Urinary bladder (tissue), 4 donors: Measurements from ENCODE around the gene TTC7B. TPM values are rescaled to one million over a fixed set of nuclear protein-coding genes. Genes with fewer than 3 reads are reported as not detected.

Experiments used
- DNase-seq: peaks from one replicate; pipeline ENCODE4 v3.0.0-alpha.2; 2015; ENCODE audit errors: extremely low spot score
- H3K27ac ChIP-seq: one replicate; pipeline ENCODE4 v1.5.1; 2013; ENCODE audit warnings: low read depth, mild to moderate bottlenecking, moderate library complexity
- H3K36me3 ChIP-seq: one replicate; pipeline ENCODE4 v1.6.1; 2013; ENCODE audit warnings: mild to moderate bottlenecking, moderate library complexity; ENCODE audit not compliant: insufficient read depth
- H3K4me1 ChIP-seq: one replicate; pipeline ENCODE4 v1.6.1; 2013; ENCODE audit warnings: mild to moderate bottlenecking, moderate library complexity; ENCODE audit not compliant: insufficient read depth
- H3K4me3 ChIP-seq: one replicate; pipeline ENCODE4 v1.5.1; 2013; ENCODE audit warnings: low read depth, low read length
- WGBS: extraction: QIAGEN DNeasy Blood & Tissue Kit; methylation state at CpG from one replicate; pipeline ENCODE4 v1.1.7; 2013; 5-methylcytosine and 5-hydroxymethylcytosine counted together
- polyA plus RNA-seq: library from polyadenylated mRNA; stranded (reverse); fragments of 200-250 nt; gene quantifications from one replicate; pipeline ENCODE4 v1.2.3, GENCODE V29; 2013
- total RNA-seq: library from RNA; depleted of rRNA; stranded (reverse); fragments of >200 nt; gene quantifications from one replicate; pipeline ENCODE4 v1.2.3, GENCODE V29; 2014
- donor health status: healthy with polysubstance abuse.
- donor health status: healthy.

Gene TTC7B
- total and polyA plus RNA-seq, 2 donors, result 20.0 to 48.9 TPM

DNA sequence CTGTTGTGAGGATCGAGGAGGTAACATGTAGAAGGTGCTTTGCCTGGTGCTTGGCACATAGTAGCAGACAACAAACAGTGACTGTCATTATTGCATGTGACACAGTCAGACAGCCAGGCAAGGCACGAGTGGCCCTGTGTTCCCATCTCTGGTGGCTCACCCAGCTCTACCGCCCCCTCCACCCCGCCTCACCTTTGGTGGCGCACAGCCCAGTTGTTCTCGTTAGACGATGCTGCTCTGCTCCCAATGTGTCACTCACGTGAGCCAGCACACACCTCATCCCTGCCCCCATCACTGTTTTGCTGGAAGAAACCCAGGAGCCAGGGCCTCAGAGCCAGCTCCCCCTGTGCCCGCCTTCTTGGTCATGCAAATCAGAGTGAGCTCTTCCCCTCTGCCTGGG lies 306.1 kb downstream of the TTC7B start:
- H3K36me3 ChIP-seq, result no peaks in the 10 kb centered on the region
- H3K27ac ChIP-seq, result no peak overlapping the region
- H3K4me3 ChIP-seq, result no peak overlapping the region
- DNase-seq, result no peak
- no peaks in the 10 kb centered on the region for H3K4me1 ChIP-seq
- 71% methylated on average over 9 of the region's 9 CpGs for WGBS

DNA sequence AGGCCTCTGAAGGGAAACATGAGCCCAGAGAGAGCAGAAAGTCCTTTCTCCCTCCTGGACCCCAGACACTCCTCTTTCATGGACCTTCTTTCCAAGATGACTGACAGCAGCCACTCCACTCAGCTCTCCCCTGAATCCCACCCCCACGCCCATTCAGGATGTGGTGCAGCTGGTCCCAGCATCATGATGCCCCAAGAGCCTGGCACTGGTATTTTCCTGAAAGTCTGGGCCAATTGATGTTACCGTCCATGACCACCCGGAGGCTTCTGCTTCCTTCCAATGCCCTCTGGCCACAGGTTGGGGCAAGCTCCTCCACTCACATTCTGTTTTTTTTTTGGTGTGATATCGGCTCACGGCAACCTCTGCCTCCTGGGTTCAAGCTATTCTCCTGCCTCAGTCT lies 306.8 kb downstream of the TTC7B start:
- 82% methylated on average over 5 of the region's 5 CpGs for WGBS
- Histone ChIP-seq H3K4me1 (no peaks in the 10 kb centered on the region), H3K27ac (no peak overlapping the region)

DNA sequence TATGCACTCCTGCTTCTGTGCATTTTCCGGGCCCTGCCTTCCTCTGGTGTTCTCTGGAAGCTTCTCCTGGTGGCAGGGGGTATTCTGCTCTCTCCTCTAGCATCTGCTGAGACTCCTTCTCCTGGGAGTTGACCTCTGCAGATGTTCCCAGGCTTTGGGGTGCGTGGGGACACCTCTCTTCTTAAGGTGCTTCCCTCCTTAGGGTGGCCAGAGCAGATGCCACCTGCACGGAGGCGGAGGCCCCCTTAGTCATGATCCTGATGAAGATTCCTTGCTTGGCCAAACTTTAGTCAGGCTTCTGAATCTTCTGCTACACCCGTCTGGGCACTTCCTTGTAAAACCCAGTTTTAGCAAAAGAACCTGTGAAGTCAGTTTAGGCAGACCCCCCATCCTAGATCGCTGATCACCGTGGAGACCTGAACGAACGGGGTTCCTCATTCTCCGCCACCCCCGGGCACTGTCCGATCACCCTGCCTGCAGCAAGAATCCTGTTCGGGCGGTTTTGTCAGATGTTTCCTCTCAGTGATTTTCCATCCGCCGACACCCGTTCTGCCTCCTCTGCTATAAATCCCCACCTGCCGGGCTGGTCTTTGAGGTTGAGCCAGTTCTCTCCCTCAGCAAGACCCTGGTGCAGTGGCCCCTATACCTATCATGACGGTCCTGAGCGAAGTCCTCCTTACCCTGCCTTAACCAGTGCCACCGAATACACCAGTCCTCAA lies 307.5 kb downstream of the TTC7B start:
- no peaks in the 10 kb centered on the region for H3K36me3 ChIP-seq
- peak; percentile 76 for DNase-seq
- no peak overlapping the region for H3K27ac ChIP-seq
- 58% methylated on average over 21 of the region's 21 CpGs for WGBS
- no peak overlapping the region for H3K4me3 ChIP-seq
- H3K4me1 ChIP-seq, result no peaks in the 10 kb centered on the region

More for the DNA sequence above, 306.8 kb downstream of the TTC7B start:
- no peak overlapping the region for H3K4me3 ChIP-seq
- DNase-seq, result no peak
- H3K36me3 ChIP-seq, result no peaks in the 10 kb centered on the region

DNA sequence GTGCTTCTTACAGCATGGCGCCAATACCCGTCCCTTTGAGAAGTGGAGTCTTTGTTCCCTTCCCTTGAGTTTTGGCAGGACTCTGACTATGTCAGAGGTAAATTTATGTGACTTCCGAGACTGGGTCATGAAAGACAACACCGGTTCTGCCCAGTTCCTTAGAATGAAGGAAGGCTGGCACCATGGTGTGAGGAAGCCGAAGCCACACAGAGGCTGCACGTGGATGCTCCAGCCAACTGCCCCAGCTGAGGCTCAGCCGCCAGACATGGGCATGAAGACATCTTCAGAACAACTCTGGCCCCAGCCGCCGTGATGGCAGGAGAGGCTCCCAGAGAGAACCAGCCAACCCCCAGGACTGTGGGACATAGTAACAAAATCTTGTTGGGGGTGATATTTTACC lies 308.2 kb downstream of the TTC7B start:
- Histone ChIP-seq H3K4me3 (no peak overlapping the region), H3K27ac (no peak overlapping the region), H3K36me3 (no peaks in the 10 kb centered on the region), H3K4me1 (no peaks in the 10 kb centered on the region)
- WGBS, result 85% methylated on average over 9 of the region's 9 CpGs
- no peak for DNase-seq

DNA sequence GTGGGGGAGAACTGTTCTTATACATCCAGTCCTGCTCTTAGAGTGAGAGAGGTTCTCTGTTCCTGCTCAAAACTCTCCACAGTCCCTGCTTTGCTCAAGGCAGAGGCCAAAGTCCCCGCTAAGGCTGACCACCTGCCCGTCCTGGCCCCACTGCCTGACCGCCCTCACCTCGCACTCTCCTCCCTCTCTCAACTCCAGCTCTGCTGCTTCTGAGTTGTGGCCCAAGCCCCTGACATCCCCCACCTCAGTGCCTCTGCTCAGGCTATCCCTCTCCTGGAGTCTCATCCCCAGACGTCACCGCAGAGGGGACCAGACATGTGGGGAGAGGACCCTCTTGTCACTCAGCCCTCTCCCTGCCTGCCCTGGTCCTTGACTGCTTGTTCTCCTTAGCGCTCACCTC lies 308.8 kb downstream of the TTC7B start:
- DNase-seq, result no peak
- H3K27ac ChIP-seq, result no peak overlapping the region
- no peaks in the 10 kb centered on the region for H3K36me3 ChIP-seq
- H3K4me3 ChIP-seq, result no peak overlapping the region
- no peaks in the 10 kb centered on the region for H3K4me1 ChIP-seq
- 92% methylated on average over 7 of the region's 7 CpGs for WGBS

DNA sequence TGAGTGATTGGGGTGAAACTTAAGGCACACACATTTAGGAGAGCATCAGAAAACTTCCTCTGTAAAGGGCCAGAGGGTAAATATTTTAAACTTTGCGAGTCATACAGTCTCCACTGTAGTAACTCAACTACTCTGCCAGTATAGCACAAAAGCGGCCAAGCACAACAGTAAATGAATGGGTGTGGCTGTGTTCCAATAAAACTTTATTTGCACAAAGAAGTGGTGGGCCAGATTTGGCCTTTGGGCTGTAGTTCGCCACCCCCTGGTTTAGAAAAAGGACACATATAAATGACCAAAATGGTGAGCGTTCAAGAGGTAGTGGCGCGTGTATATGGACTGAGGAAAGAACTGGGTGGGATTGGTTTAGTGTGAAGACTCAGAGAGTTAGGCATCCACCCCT lies 309.5 kb downstream of the TTC7B start:
- no peak overlapping the region for H3K4me3 ChIP-seq
- 93% methylated on average over 6 of the region's 6 CpGs for WGBS

DNA sequence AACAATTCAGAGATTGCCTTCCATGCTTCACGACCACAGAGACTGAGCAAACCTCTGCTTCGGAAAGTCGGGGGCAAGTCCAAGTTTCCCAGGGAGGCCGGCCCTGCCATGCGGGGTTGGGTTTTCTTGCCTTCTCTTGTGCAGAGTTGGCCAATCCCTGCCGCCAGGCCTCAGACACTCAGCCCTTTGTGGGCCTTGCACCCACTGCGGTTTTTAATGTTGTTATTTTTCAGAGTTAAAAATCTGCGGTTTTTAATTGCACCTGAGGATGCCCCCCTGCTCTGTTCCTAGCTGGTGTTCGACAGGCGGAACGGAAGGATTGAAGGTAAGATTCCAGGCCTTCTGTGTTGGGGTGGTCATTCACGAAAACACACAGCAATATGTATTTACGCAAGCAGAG lies 310.7 kb downstream of the TTC7B start:
- DNase-seq, result no peak
- Histone ChIP-seq H3K4me3 (no peak overlapping the region), H3K27ac (no peak overlapping the region), H3K4me1 (no peaks in the 10 kb centered on the region), H3K36me3 (no peaks in the 10 kb centered on the region)
- WGBS, result 86% methylated on average over 13 of the region's 13 CpGs

More for the DNA sequence above, 309.5 kb downstream of the TTC7B start:
- no peak for DNase-seq
- Histone ChIP-seq H3K27ac (no peak overlapping the region), H3K36me3 (no peaks in the 10 kb centered on the region), H3K4me1 (no peaks in the 10 kb centered on the region)

DNA sequence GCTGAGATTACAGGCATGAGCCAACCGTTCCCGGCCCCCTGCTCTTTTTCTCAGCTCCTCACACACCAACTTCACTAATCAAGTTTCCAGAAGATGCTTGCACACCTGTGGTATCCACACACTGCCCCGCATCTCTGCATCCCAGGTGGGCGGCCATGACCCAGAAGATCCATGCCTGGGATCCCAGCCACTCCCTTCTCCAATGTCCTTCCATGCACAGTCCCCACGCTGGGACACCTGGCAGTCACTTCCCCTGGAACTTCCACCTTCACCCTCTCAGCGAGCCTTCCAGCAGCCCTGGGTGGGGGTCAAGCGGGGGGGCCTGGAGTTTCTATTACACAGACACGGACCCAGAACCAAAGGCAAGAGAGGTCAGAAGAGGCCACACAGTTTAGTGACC lies 311.6 kb downstream of the TTC7B start:
- Histone ChIP-seq H3K27ac (no peak overlapping the region), H3K4me1 (no peaks in the 10 kb centered on the region), H3K36me3 (no peaks in the 10 kb centered on the region), H3K4me3 (no peak overlapping the region)
- 93% methylated on average over 8 of the region's 8 CpGs for WGBS
- DNase-seq, result no peak

DNA sequence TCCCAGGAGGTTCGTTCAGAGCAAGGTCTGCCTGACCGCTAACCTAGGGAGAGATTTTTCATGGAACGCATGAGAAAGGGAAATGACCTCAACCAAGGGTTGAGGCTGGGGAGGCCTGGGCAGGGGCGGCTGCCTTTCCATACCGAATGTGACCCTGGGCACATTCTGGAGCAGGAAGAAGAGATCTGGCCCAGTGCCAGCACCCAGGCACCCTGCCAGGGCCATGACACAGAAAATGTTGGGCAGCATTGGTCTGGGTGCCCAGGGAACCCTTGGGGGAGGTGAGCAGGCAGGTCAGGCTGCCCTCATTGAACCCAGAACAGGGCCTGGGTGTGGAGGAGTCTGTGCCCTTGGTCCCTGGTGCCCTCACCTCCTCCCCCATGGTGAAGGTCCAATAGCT lies 312.6 kb downstream of the TTC7B start:
- 71% methylated on average over 5 of the region's 5 CpGs for WGBS
- Histone ChIP-seq H3K27ac (no peak overlapping the region), H3K36me3 (no peaks in the 10 kb centered on the region), H3K4me3 (no peak overlapping the region), H3K4me1 (no peaks in the 10 kb centered on the region)
- DNase-seq, result no peak

DNA sequence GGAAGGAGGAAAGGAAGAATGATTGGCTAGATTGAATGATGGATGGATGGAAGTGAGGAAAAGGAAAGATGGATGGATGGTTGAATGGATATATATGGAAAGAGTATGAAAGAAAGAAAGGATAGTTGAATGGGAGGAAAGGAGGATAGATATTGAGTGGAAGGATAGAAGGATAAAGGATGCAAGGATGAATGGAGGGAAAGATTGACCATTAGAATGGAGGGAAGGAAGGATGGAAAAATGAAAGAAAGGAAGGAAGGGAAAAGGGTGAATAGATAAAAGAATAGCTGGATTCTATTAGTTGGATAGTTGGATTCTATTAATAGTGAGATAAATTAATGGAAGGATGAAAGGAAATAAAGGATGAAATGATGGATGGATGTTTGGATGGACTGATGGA lies 313.5 kb downstream of the TTC7B start:
- Histone ChIP-seq H3K27ac (no peak overlapping the region), H3K36me3 (no peaks in the 10 kb centered on the region), H3K4me3 (no peak overlapping the region), H3K4me1 (no peaks in the 10 kb centered on the region)
- DNase-seq, result no peak

DNA sequence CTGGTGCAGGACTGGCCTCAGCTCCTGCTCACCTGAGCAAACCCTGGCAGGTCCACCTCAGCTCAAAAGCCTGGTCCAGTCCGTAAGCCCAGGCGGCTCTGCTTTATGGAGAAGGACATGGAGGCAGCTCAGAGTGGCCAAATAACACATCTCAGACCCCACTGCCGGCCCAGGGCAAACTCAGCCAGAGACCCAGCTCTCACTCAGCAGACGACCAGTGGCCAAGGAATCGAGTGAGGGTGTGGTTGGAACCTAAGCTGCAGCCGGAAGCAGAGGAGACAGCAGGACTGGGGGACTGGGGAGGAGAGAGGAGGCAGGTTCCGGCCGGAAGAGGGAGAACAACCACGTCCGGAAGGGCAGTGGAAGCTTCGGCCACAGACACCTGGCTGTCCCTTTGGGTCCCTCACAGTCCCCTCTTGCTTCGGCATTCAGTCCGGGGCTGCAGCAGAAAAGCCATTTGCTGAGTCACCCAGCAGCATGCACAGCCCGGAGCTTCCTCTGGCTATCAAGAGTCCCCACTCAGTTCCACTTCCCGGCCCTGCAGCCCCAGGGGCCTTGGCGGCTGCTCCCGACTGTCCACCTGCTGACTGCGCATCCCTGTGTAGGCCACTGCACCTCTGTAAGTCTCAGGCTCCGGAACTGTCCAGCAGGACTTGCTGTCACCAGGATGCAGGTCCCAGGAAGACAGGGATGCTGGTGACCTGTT lies 315.4 kb downstream of the TTC7B start:
- DNase-seq, result no peak
- H3K4me1 ChIP-seq, result no peaks in the 10 kb centered on the region
- WGBS, result 70% methylated on average over 19 of the region's 19 CpGs
- H3K36me3 ChIP-seq, result no peaks in the 10 kb centered on the region
- H3K4me3 ChIP-seq, result no peak overlapping the region
- H3K27ac ChIP-seq, result no peak overlapping the region

DNA sequence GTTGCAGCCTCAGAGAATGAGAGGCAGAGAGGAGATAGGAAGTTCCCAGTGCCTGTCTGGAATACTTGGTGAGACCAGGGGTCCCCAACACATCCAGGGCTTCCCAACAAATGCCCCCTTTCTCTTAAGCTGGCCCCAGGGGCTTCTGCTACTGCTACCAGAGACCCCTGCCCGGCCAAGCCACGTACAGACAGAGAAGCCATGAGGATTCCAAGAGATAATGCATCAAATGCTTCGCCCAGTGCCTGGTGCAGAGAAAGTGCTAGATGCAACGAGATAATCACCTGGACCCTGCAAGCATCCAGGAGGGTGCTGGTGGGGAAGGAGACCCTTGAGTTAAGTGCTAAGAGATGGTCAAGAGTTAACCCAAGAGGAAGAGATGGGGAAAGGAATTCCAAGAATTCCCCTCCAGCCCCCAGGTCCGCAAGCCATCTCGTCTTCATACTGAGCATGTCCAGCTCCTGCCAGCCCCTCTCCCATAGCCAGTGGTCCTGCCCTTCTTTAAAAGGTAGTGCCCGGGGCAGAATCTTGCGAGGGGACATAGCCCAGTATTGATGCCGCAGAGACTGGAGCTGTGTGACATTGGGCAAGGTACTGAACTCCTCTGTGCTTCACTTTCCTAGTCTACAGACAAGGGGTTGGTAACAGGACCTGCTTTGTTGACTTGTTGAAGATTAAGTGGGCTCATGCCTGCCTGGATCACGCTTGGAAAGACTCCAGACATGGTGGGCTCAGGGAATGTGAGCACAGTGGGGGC lies 316.1 kb downstream of the TTC7B start:
- Histone ChIP-seq H3K4me1 (no peaks in the 10 kb centered on the region), H3K4me3 (no peak overlapping the region), H3K36me3 (no peaks in the 10 kb centered on the region), H3K27ac (no peak overlapping the region)
- no peak for DNase-seq
- WGBS, result 71% methylated on average over 10 of the region's 10 CpGs

DNA sequence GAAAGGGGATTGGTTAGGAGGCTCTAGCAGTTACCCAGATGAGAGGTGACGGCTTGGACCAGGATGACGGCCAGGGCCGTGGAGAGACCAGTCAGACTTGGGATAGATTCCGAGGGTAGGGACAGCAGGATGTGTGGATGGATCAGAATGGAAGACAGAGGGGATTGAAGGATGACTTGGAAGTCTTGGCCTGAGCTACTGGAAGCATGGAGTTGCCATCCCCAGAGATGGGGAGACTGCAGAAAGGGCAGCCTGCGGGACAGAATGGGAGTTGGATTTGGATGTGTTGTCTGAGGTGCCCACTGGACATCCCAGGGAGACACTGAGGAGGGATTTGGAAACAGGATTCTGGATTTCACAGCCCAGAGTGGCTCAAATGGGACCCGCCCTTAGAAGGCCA lies 317.1 kb downstream of the TTC7B start:
- Histone ChIP-seq H3K36me3 (no peaks in the 10 kb centered on the region), H3K4me1 (no peaks in the 10 kb centered on the region), H3K27ac (no peak overlapping the region), H3K4me3 (no peak overlapping the region)
- no peak for DNase-seq
- WGBS, result 86% methylated on average over 6 of the region's 6 CpGs

DNA sequence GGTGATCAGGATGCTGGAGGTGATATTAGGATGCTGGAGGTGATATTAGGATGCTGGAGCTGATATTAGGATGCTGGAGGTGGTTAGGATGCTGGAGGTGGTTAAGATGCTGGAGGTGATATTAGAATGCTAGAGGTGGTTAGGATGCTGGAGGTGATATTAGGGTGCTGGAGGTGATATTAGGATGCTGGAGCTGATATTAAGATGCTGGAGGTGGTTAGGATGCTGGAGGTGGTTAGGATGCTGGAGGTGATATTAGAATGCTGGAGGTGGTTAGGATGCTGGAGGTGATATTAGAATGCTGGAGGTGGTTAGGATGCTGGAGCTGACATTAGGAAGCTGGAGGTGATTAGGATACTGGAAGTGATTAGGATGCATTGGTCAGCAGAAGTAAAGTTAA lies 318.0 kb downstream of the TTC7B start:
- DNase-seq, result no peak
- Histone ChIP-seq H3K4me1 (no peaks in the 10 kb centered on the region), H3K27ac (no peak overlapping the region), H3K4me3 (no peak overlapping the region), H3K36me3 (no peaks in the 10 kb centered on the region)
